Astrocyte of the spinal cord (primary cell): ENCODE data around the gene PPID.
"Not testable (repeated sequence)": the region's sequence is repeated elsewhere in the genome, so short reads cannot be mapped to it uniquely, and the experiment has no call there.

Source experiments
- DNase-seq: peaks from one replicate; pipeline ENCODE4 v3.0.0; 2011; ENCODE audit warnings: low read depth, low spot score
- H3K4me3 ChIP-seq: 2 replicates; pipeline ENCODE4 v1.5.1; 2011; ENCODE audit warnings: low read depth, mild to moderate bottlenecking, low read length, moderate library complexity
- in situ Hi-C: cut with HindIII; loops from 2 replicates; pipeline ENCODE4 v1.10.0; 2017; ENCODE audit warnings: low sequenced_read_pairs
- TF ChIP-seq, protein P1 (sequence below): IDR thresholded peaks from 2 replicates; pipeline ENCODE4 v1.5.1; 2012; ENCODE audit warnings: low read depth, mild to moderate bottlenecking, low read length, inconsistent platforms

Gene PPID

GRCh38 chr4:158756588-158756987 is 33.4 kb upstream of the PPID start:
- TF ChIP-seq, protein P1, sequence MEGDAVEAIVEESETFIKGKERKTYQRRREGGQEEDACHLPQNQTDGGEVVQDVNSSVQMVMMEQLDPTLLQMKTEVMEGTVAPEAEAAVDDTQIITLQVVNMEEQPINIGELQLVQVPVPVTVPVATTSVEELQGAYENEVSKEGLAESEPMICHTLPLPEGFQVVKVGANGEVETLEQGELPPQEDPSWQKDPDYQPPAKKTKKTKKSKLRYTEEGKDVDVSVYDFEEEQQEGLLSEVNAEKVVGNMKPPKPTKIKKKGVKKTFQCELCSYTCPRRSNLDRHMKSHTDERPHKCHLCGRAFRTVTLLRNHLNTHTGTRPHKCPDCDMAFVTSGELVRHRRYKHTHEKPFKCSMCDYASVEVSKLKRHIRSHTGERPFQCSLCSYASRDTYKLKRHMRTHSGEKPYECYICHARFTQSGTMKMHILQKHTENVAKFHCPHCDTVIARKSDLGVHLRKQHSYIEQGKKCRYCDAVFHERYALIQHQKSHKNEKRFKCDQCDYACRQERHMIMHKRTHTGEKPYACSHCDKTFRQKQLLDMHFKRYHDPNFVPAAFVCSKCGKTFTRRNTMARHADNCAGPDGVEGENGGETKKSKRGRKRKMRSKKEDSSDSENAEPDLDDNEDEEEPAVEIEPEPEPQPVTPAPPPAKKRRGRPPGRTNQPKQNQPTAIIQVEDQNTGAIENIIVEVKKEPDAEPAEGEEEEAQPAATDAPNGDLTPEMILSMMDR, result no peak
- in situ Hi-C loops, result no loop called here
- no peak overlapping the region for H3K4me3 ChIP-seq
- no peak for DNase-seq

DNA sequence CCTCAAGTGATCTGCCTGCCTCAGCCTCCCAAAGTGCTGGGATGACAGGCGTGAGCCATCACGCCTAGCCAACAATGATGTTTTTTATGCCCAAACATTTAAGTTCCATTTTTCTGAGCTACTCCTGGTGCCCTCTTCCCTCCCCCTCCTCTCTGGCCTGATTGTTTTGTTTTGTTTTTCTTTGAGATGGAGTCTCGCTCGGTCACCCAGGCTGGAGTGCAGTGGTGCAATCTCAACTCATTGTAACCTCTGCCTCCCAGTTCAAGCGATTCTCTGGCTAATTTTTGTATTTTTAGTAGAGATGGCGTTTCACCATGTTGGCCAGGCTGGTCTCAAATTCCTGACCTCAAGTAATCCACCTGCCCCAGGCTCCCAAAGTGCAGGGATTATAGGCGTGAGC is 32.6 kb upstream of the PPID start:
- DNase-seq, in situ Hi-C loops, H3K4me3 ChIP-seq: not testable (repeated sequence)

- in situ Hi-C loops, result no loop called here
- TF ChIP-seq, protein P1, result no peak
- DNase-seq, result peak; percentile 18
- H3K4me3 ChIP-seq, result no peak overlapping the region
These were observed 31.4 kb upstream of the PPID start for GRCh38 chr4:158754385-158755180.

- no peak overlapping the region for H3K4me3 ChIP-seq
- in situ Hi-C loops, result no loop called here
- TF ChIP-seq, protein P1, result no peak
- DNase-seq, result peak; percentile 91
These were observed 27.2 kb upstream of the PPID start for GRCh38 chr4:158750379-158750778.

GRCh38 chr4:158746537-158746936 is 23.3 kb upstream of the PPID start:
- in situ Hi-C loops, DNase-seq, H3K4me3 ChIP-seq: not testable (repeated sequence)

DNA sequence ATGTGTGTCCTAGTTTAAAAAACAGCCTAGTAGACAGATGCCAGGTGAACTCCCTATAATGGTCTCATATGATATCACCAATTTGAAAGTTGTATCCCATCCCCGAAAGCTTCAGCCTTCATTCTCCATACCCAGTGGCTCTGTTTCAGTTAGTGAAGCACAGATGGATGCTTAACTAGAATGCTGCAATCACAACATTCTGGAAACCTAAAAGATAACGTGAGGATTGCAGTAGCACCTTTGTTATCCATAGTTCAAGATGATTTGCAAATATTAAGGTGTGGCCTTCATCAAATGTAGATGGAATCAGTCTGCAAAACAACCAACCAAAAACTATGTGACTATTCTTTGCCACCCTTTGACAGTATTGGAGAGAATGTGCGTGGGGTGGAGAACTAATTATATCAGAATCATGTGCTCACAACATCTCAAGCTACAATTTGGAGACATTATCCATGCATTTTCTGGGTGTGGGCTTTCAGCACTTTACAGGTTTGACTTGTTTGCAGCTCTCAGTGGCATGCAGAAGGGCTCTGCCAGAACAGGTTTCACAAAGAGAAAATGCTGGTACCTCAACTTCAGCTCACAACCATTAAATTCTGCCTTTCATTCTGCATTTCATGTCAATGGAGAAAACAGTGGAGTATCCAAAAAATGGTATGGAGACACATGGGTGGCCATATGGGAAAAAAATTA is 18.3 kb upstream of the PPID start:
- in situ Hi-C loops, result no loop called here
- no peak for DNase-seq
- H3K4me3 ChIP-seq, result no peak overlapping the region
- TF ChIP-seq, protein P1, result no peak

DNA sequence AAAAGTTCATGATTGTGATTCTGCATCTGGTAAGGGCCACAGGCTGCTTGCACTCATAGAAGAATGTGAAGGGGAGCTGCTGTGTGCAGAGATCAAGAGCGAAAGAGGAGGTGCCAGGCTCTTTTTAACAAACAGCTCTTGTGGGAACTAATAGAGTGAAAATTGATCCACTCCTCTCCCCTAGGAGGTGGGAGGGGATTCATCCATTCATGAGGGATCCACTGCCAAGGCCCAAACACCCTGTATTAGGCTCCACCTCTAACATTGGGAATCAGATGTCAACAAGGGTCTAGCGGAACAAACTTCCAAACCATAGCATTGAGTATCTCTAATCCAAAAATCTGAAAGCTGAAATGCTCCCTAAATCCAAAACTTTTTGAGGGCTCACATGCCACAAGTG is 16.4 kb upstream of the PPID start:
- H3K4me3 ChIP-seq, result no peak overlapping the region
- TF ChIP-seq, protein P1, result no peak
- in situ Hi-C loops, result no loop called here
- DNase-seq, result no peak
